Measurements from ENCODE around the gene ZNF451.

- TF ChIP-seq RAD21 (conservative IDR thresholded peaks at IDR 0.05) (no peak), TAF1 (IDR thresholded peaks at IDR 0.05; ENCODE audit: low read depth) (no peak), CTCF (IDR thresholded peaks at IDR 0.05; ENCODE audit: poor library complexity, severe bottlenecking) (no peak), MXI1 (conservative IDR thresholded peaks at IDR 0.05; ENCODE audit: poor library complexity, severe bottlenecking) (no peak), POLR2AphosphoS5 (IDR thresholded peaks at IDR 0.05) (no peak), EZH2 (IDR thresholded peaks at IDR 0.05; ENCODE audit: borderline replicate concordance, insufficient read depth, low read length, poor library complexity, severe bottlenecking) (no peak), EP300 (conservative IDR thresholded peaks at IDR 0.05; ENCODE audit: poor library complexity, severe bottlenecking) (no peak), SMC3 (conservative IDR thresholded peaks at IDR 0.05; ENCODE audit: poor library complexity) (no peak), REST (IDR thresholded peaks at IDR 0.05; ENCODE audit: borderline replicate concordance) (no peak)
These were observed 13.0 kb downstream of the ZNF451 start for GRCh38 chr6:57102976-57103375.

Data from neural cell (in vitro differentiated cells).